ENCODE results near the gene KIF6.

DNA sequence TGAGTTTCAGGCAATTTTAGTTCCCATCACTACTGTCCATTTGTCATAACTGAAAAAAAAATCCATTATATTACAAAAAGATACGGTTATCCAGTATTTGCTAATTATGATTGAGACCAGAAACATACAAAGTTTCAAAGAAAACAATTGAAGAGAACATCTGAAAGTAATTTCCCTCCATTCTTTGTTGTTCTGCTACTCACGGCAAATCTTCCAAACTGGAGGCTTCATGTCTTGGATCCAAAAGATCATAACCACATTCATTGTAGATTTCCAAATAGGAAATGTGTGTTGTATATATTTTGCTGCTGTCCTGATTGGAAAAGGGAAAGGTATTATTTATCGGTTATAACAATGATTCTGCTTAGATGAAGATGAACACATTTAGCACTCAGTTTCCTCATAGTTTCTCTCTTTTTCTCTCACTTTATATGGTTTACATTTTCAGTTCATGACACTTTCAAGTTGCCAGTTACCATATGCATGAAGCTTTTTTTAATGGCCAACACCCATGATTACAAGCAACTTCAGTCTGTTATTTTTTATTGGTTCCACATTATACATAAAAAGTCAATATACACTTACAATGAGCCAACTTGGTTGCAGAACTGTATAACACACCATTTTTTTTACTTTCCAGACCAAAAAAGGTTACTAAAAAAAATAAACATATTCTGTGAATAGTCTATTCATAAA lies 90.4 kb downstream of the KIF6 start:
- no peak for TF ChIP-seq EZH2 (IDR thresholded peaks at IDR 0.05; ENCODE audit: borderline replicate concordance, low read length)
- TF ChIP-seq, protein P1, sequence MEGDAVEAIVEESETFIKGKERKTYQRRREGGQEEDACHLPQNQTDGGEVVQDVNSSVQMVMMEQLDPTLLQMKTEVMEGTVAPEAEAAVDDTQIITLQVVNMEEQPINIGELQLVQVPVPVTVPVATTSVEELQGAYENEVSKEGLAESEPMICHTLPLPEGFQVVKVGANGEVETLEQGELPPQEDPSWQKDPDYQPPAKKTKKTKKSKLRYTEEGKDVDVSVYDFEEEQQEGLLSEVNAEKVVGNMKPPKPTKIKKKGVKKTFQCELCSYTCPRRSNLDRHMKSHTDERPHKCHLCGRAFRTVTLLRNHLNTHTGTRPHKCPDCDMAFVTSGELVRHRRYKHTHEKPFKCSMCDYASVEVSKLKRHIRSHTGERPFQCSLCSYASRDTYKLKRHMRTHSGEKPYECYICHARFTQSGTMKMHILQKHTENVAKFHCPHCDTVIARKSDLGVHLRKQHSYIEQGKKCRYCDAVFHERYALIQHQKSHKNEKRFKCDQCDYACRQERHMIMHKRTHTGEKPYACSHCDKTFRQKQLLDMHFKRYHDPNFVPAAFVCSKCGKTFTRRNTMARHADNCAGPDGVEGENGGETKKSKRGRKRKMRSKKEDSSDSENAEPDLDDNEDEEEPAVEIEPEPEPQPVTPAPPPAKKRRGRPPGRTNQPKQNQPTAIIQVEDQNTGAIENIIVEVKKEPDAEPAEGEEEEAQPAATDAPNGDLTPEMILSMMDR (IDR thresholded peaks at IDR 0.05; ENCODE audit: low read length) = no peak

Measured in OCI-LY1 (cell line).